Glutamatergic neuron (in vitro differentiated cells): ENCODE data around the gene OR10P1. TPM values are rescaled to one million over a fixed set of nuclear protein-coding genes. Genes with fewer than 3 reads are reported as not detected.

Experiments used
- DNase-seq: peaks from one replicate; pipeline ENCODE4 v3.0.0; 2022
- H3K27ac Mint-ChIP-seq: one replicate; pipeline ENCODE4 v1.8.0; 2020; ENCODE audit warnings: mild to moderate bottlenecking, mixed read lengths, inconsistent platforms; ENCODE audit not compliant: unreplicated experiment
- H3K27me3 Mint-ChIP-seq: one replicate; pipeline ENCODE4 v1.8.0; 2020; ENCODE audit warnings: mild to moderate bottlenecking, moderate library complexity, mixed read lengths, inconsistent platforms; ENCODE audit not compliant: unreplicated experiment
- H3K36me3 Mint-ChIP-seq: one replicate; pipeline ENCODE4 v1.8.0; 2020; ENCODE audit warnings: mild to moderate bottlenecking, mixed read lengths, inconsistent platforms; ENCODE audit not compliant: unreplicated experiment
- H3K4me1 Mint-ChIP-seq: one replicate; pipeline ENCODE4 v1.8.0; 2020; ENCODE audit warnings: mild to moderate bottlenecking, low read depth, mixed read lengths, inconsistent platforms; ENCODE audit not compliant: unreplicated experiment
- H3K4me3 Mint-ChIP-seq: one replicate; pipeline ENCODE4 v1.8.0; 2020; ENCODE audit warnings: mild to moderate bottlenecking, mixed read lengths, inconsistent platforms; ENCODE audit not compliant: unreplicated experiment
- H3K9me3 Mint-ChIP-seq: one replicate; pipeline ENCODE4 v1.8.0; 2020; ENCODE audit warnings: mild to moderate bottlenecking, moderate library complexity, mixed read lengths, inconsistent platforms; ENCODE audit not compliant: unreplicated experiment
- CTCF ChIP-seq: fragments of 200-600 bp; sonication (generic); IDR thresholded peaks from one replicate; pipeline ENCODE4 v1.5.0; 2021; ENCODE audit not compliant: partially characterized antibody, unreplicated experiment
- total RNA-seq: library from RNA; stranded (reverse); fragmentation: NEBNext Ultra II Directional; extraction: Animal tissue kit (Norgen Biotek cat#: 25700); gene quantifications from one replicate; pipeline ENCODE4 v1.2.1, GENCODE V29; 2021; ENCODE audit not compliant: unreplicated experiment

The OR10P1 gene
- total RNA-seq, 1 donor from 2014 or later: not detected

- Mint-ChIP-seq H3K27ac (no peak overlapping the region), H3K9me3 (peaks cover 4% of the 10 kb centered on the region), H3K36me3 (no peaks in the 10 kb centered on the region), H3K4me1 (no peaks in the 10 kb centered on the region), H3K4me3 (no peak overlapping the region), H3K27me3 (peaks cover 2% of the 10 kb centered on the region)
- TF ChIP-seq CTCF: no peak
- no peak for DNase-seq
Measured at GRCh38 chr12:55631056-55631455, 5.6 kb upstream of the OR10P1 start.

- Mint-ChIP-seq H3K36me3 (no peaks in the 10 kb centered on the region), H3K27me3 (peaks cover 3% of the 10 kb centered on the region), H3K27ac (no peak overlapping the region), H3K4me1 (no peaks in the 10 kb centered on the region), H3K9me3 (peaks cover 4% of the 10 kb centered on the region), H3K4me3 (no peak overlapping the region)
- DNase-seq: no peak
- TF ChIP-seq CTCF: no peak
Measured at GRCh38 chr12:55631733-55632132, 5.0 kb upstream of the OR10P1 start.

- no peak for TF ChIP-seq CTCF
- DNase-seq: no peak
- peaks cover 10% of the 10 kb centered on the region for H3K9me3 Mint-ChIP-seq
Measured at GRCh38 chr12:55633151-55633550, 3.5 kb upstream of the OR10P1 start.

DNA sequence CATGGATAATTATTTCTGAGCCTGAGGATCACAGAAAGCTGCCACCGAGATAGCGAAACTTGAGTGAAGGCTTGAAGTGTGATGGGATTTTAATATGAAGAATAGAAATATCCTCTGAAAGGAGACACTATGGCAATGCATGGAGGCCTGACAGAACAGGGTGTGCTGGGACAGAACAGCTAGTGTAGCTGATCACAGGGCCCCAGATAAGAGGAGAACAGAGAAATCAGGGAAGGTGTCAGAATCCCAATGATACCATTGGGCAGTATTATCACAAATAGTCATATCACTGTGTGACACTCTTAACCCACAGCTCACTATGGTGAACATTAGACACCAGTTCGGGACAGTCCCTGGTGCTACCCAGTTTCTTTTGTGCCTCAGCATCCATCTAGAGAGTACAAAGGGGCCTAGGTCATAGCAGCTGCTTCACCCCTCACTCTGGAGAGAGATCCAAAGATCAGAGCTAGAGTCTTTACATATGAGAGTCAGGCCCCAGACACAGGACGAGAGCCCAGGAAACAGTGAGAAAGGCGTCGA, 506 bp upstream of the OR10P1 start:
- Mint-ChIP-seq H3K27ac (no peak overlapping the region), H3K4me3 (no peak overlapping the region), H3K36me3 (peaks cover 8% of the 10 kb centered on the region), H3K4me1 (no peaks in the 10 kb centered on the region), H3K9me3 (peaks cover 12% of the 10 kb centered on the region), H3K27me3 (peaks cover 3% of the 10 kb centered on the region)
- no peak for DNase-seq
- TF ChIP-seq CTCF: no peak

More at GRCh38 chr12:55633151-55633550, 3.5 kb upstream of the OR10P1 start:
- peaks cover 8% of the 10 kb centered on the region for H3K36me3 Mint-ChIP-seq
- no peak overlapping the region for H3K4me3 Mint-ChIP-seq
- H3K4me1 Mint-ChIP-seq: no peaks in the 10 kb centered on the region
- no peak overlapping the region for H3K27ac Mint-ChIP-seq
- peaks cover 3% of the 10 kb centered on the region for H3K27me3 Mint-ChIP-seq

DNA sequence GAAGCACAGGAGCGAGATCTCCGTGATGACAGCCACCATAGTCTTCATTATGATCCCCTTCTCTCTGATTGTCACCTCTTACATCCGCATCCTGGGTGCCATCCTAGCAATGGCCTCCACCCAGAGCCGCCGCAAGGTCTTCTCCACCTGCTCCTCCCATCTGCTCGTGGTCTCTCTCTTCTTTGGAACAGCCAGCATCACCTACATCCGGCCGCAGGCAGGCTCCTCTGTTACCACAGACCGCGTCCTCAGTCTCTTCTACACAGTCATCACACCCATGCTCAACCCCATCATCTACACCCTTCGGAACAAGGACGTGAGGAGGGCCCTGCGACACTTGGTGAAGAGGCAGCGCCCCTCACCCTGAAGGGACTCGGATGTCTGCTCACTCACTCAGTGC, 775 bp downstream of the OR10P1 start:
- TF ChIP-seq CTCF: no peak
- DNase-seq: no peak
- Mint-ChIP-seq H3K36me3 (peaks cover 8% of the 10 kb centered on the region), H3K27me3 (peaks cover 2% of the 10 kb centered on the region), H3K9me3 (peaks cover 10% of the 10 kb centered on the region), H3K4me1 (no peaks in the 10 kb centered on the region), H3K4me3 (no peak overlapping the region), H3K27ac (no peak overlapping the region)
